ENCODE results near the gene ATP5F1D. TPM values are rescaled to one million over a fixed set of nuclear protein-coding genes. Genes with fewer than 3 reads are reported as not detected.
A peak's percentile ranks its signal among the peaks of the same experiment; 100 is the strongest.

ATP5F1D gene
- total RNA-seq, 2 donors from 2014 or later, result 144 to 159 TPM

GRCh38 chr19:1277061-1277460 is 35.5 kb downstream of the ATP5F1D start:
- H3K9me3 ChIP-seq (ENCODE audit: control insufficient read depth, low read length), result no peaks in the 10 kb centered on the region
- H3K4me1 ChIP-seq (ENCODE audit: control insufficient read depth, insufficient read depth, low read length), result peaks cover 8% of the 10 kb centered on the region
- peak overlapping the region; percentile 60 for H3K4me3 Mint-ChIP-seq
- WGBS, 2 experiments (ENCODE audit: insufficient coverage in 1 of 2, insufficient read length in 1 of 2), result 92 to 94% methylated on average over 14 to 15 of the region's 15 CpGs
- no peak for DNase-seq
- no peak for TF ChIP-seq CTCF (conservative IDR thresholded peaks at IDR 0.05)
- H3K27me3 ChIP-seq (ENCODE audit: control insufficient read depth, insufficient read depth, low read length, poor library complexity, severe bottlenecking), result no peaks in the 10 kb centered on the region
- H3K27ac ChIP-seq (ENCODE audit: low read depth, low read length), result no peak overlapping the region
- H3K36me3 ChIP-seq (ENCODE audit: control insufficient read depth, insufficient read depth, low read length), result peaks cover 44% of the 10 kb centered on the region
- H3K27me3 Mint-ChIP-seq (ENCODE audit: insufficient read depth), result no peaks in the 10 kb centered on the region
- H3K9me3 Mint-ChIP-seq, result no peaks in the 10 kb centered on the region
- H3K27ac Mint-ChIP-seq, result peak overlapping the region; percentile 71
- H3K4me1 Mint-ChIP-seq, result peaks cover 18% of the 10 kb centered on the region
- peaks cover 45% of the 10 kb centered on the region for H3K36me3 Mint-ChIP-seq (ENCODE audit: low read depth)
- no peak overlapping the region for H3K4me3 ChIP-seq (ENCODE audit: low read length)
- H3K9ac ChIP-seq (ENCODE audit: extremely low read depth, low read length, poor library complexity, severe bottlenecking), result no peak overlapping the region

GRCh38 chr19:1278074-1278473 is 36.5 kb downstream of the ATP5F1D start:
- H3K4me3 ChIP-seq (ENCODE audit: low read length), result no peak overlapping the region
- Mint-ChIP-seq H3K36me3 (ENCODE audit: low read depth) (peaks cover 35% of the 10 kb centered on the region), H3K27me3 (ENCODE audit: insufficient read depth) (no peaks in the 10 kb centered on the region), H3K4me3 (no peak overlapping the region), H3K9me3 (no peaks in the 10 kb centered on the region), H3K27ac (no peak overlapping the region), H3K4me1 (peaks cover 10% of the 10 kb centered on the region)
- H3K9ac ChIP-seq (ENCODE audit: extremely low read depth, low read length, poor library complexity, severe bottlenecking), result no peak overlapping the region
- H3K9me3 ChIP-seq (ENCODE audit: control insufficient read depth, low read length), result no peaks in the 10 kb centered on the region
- 88 to 91% methylated on average over 9 to 12 of the region's 12 CpGs for WGBS, 2 experiments (ENCODE audit: insufficient coverage in 1 of 2, insufficient read length in 1 of 2)
- no peak for TF ChIP-seq CTCF (conservative IDR thresholded peaks at IDR 0.05)
- DNase-seq, result no peak
- no peak overlapping the region for H3K27ac ChIP-seq (ENCODE audit: low read depth, low read length)
- peaks cover 8% of the 10 kb centered on the region for H3K4me1 ChIP-seq (ENCODE audit: control insufficient read depth, insufficient read depth, low read length)
- peaks cover 34% of the 10 kb centered on the region for H3K36me3 ChIP-seq (ENCODE audit: control insufficient read depth, insufficient read depth, low read length)
- no peaks in the 10 kb centered on the region for H3K27me3 ChIP-seq (ENCODE audit: control insufficient read depth, insufficient read depth, low read length, poor library complexity, severe bottlenecking)

- H3K4me3 Mint-ChIP-seq, result no peak overlapping the region
- Histone ChIP-seq H3K27ac (ENCODE audit: low read depth, low read length) (no peak overlapping the region), H3K4me1 (ENCODE audit: control insufficient read depth, insufficient read depth, low read length) (peaks cover 8% of the 10 kb centered on the region), H3K27me3 (ENCODE audit: control insufficient read depth, insufficient read depth, low read length, poor library complexity, severe bottlenecking) (no peaks in the 10 kb centered on the region), H3K9ac (ENCODE audit: extremely low read depth, low read length, poor library complexity, severe bottlenecking) (no peak overlapping the region), H3K36me3 (ENCODE audit: control insufficient read depth, insufficient read depth, low read length) (peaks cover 26% of the 10 kb centered on the region), H3K9me3 (ENCODE audit: control insufficient read depth, low read length) (no peaks in the 10 kb centered on the region), H3K4me3 (ENCODE audit: low read length) (no peak overlapping the region)
- no peak for TF ChIP-seq CTCF (conservative IDR thresholded peaks at IDR 0.05)
- H3K9me3 Mint-ChIP-seq, result no peaks in the 10 kb centered on the region
- DNase-seq, result no peak
- peaks cover 28% of the 10 kb centered on the region for H3K36me3 Mint-ChIP-seq (ENCODE audit: low read depth)
- WGBS, 2 experiments (ENCODE audit: insufficient coverage in 1 of 2, insufficient read length in 1 of 2), result 93 to 94% methylated on average over 16 to 25 of the region's 25 CpGs
- H3K4me1 Mint-ChIP-seq, result peaks cover 4% of the 10 kb centered on the region
- H3K27ac Mint-ChIP-seq, result no peak overlapping the region
- H3K27me3 Mint-ChIP-seq (ENCODE audit: insufficient read depth), result no peaks in the 10 kb centered on the region
Observed at GRCh38 chr19:1278713-1279660, 37.4 kb downstream of the ATP5F1D start.

Measured in endodermal cell (in vitro differentiated cells).